HG02938 (cell line): ENCODE measurements around the gene CD4.

Experiments used
- ATAC-seq: cut with Tn5 transposase; IDR thresholded peaks from one replicate; pipeline ENCODE4 v1.9.1; 2021; ENCODE audit warnings: mild to moderate bottlenecking, moderate library complexity; ENCODE audit not compliant: unreplicated experiment

Gene CD4

GRCh38 chr12:6777386-6777785, 11.9 kb upstream of the CD4 start:
- ATAC-seq, result no peak

- no peak for ATAC-seq
These were observed 11.1 kb upstream of the CD4 start for GRCh38 chr12:6778217-6778573.

DNA sequence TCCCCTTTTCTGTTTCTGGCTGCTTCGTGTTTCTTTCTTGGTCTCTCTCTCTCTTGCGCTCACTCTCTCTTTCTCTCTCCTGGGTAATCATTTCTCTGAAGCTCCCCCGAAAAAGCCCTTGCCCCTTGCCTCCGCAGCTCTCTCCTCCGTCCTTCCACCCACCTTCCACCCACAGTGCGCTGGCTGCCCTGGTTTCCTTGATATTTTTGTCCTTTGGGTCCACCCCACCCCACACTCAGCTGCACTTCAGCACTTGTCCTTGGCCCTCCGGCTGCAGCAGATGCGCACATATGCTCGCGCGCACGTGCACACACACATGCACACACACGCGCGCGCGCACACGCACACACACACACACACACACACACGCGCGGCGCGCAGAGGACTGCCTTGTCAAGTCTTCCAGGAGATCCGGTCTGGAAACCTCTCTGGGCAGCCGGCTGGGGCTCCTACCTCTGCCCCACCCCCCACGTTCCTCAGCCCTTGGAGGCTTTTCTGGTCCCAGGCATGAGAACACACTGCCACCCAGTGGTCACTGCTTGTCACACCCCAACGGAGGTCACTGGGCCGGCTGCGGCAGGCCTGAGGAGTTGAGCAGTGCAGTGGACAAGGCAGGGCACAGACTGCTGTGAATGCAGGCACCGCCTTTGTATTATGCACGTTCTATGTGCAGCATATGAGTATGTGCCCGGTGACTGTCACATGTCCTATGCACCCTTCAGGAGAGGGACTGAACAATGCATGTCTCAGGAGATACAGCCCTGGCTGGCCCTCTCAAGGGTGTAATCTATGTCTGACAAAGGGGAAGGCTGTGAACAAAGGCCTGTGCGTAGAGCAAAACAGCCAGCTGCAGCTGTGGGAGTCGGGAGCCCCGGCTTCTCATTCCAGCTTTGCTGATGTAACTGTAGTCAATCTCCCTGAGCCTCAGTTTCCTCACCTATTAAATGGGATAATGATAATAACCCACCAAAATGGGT, 10.5 kb upstream of the CD4 start:
- no peak for ATAC-seq

GRCh38 chr12:6779708-6780432, 9.5 kb upstream of the CD4 start:
- ATAC-seq, result no peak

- no peak for ATAC-seq
These were observed 8.8 kb upstream of the CD4 start for GRCh38 chr12:6780573-6780972.

DNA sequence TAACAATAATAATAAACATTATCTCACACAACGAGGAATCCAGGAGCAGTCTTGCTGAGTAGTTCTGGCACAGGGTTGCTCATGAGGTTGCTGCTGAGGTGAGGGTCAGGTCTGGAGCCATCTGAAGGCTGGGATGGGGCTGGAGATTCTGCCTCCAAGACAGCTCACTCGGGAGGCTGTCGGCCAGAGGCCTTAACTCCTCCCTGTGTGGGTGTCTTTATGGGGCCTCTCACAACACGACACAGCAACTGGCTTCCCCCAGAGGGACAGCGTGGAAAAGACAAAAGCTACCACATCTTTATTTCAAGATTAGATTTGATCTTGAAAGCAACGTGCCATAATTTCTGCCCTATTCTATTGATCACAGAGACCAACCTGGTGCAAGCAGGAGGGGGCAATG, 7.2 kb upstream of the CD4 start:
- no peak for ATAC-seq

DNA sequence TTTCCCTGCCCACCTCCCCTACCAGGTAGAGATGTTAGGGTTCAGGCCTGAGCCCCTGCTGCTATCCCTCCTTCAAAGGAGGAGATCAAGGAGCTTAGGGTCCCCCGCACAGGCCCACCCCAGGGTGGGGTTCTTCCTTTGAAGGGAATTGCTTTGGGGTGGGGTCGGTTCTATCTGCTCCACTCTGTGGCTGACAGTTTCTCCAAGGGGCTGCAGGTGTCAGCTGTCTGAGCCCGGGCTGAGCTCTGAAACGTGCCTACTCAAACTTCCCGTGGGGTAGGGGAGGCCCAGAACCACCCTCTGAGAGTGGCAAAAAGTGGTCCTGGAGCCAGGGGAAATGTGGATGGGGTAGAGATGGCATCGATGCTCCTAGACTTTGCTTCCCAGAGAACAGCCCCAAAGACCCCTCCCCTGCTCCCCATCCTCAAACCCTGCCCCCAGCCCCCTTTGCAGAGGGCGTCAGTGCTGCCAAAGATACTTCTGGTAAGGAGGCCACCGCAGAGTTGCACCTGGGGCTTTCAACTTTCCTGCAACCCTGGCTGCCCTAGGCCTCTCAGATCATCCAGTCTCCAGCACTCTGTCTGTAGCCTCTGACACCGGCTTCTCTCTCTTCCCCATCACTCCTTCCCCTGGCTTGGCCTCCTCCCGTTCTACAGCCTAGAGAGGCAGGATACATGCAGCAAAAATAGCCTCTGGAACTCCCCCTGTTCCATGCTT, 6.3 kb upstream of the CD4 start:
- no peak for ATAC-seq

DNA sequence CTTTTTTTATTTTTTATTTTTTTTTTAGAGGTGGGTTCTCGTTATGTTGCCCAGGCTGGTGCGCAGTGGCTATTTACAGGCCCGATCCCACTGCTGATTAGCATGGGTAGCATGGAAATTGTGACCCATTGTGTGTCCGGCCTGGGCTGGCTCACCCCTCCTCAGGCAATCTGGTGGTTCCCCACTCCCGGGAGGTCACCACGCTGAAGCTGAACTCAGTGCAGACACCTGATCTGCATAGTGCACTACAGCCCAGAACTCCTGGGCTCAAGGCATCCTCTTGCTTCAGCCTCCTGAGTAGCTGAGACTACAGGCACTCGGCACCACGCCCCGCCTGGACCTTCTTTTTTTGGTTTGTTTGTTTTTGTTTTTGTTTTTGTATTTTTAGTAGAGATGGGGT, 5.5 kb upstream of the CD4 start:
- no peak for ATAC-seq

DNA sequence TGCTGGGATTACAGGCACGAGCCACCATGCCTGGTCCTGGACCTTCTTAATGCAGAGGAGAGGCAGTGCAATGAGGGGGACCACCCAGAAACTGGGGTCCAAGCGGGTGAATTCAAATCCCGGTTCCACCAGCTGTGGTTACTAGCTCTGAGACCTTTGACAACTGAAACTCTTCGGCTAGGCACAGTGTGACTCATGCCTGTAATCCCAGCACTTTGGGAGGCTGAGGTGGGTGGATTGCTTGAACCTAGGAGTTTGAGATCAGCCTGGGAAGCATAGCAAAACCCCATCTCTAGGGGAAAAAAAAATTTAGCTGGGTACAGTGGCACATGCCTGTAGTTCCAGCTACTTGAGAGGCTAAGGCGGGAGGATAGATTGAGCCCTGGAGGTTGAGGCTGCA, 5.0 kb upstream of the CD4 start:
- ATAC-seq, result no peak

DNA sequence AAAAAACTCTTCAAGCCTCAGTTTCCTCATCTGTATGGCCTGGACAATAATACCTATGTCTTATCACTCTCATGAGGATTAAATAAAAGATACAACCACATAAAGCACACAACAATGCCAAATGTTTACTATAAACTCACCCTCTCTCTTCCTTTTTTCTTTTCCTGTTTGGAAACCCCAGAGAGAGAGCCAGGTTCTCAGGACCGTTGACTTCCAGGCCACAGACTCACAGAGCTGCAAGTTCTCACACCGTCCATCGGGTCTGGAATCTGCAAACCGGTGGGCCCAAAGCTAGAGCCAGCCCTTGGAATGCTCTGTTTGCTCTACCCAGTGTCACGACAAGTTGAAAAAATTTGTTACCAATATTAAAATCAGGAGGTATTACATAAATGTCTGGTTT, 4.6 kb upstream of the CD4 start:
- ATAC-seq, result no peak

DNA sequence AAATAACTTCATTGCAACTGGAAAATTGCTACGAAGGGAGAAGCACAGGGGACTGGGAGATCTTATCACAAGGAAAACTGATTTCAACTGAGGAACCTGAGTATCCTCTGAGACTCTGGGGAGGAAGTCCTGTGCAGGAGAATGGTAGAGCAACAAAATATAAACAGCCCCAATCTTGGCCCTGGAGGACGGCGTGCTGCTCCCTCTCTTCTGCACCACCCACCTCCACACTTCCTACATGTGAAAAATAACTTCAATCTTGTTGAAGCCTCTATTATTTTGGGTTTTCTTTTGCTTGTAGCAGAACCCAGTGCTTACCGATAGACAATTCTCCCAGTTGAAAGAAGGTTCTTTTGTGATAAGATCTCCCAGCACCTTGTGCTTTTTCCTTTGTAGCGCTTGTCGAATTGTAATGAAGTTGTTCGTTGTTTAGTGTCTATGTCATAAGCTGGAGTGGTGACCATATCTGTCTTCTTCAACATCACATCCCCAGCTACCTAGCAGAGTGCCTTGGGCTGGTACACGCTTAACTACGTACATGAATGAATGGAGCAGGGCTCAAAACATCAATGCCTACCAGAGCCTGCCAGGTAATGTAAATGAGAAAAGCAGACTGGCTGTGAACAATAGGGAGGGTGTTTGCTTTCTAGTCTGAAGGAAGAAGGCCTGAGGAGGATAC, 2.8 kb upstream of the CD4 start:
- no peak for ATAC-seq

DNA sequence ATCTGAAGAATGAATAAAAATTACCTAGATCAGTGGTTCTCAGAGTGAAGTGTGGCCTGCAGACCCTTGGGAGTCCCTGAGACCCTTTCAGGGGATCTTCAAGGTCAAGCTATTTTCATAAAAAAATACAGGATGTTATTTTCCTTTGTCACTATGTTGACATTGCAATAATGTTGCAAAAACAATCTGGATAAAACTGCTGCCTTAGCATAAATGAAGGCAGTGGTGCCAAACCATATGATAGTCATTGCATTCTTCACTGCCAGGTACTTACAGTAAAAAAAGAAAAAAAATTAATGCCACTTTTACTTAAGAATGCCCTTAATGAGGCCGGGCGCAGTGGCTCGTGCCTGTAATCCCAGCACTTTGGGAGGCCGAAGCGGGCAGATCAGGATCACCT, 2.0 kb upstream of the CD4 start:
- no peak for ATAC-seq

- ATAC-seq, result no peak
These were observed 1.3 kb downstream of the CD4 start for GRCh38 chr12:6790496-6791150.

DNA sequence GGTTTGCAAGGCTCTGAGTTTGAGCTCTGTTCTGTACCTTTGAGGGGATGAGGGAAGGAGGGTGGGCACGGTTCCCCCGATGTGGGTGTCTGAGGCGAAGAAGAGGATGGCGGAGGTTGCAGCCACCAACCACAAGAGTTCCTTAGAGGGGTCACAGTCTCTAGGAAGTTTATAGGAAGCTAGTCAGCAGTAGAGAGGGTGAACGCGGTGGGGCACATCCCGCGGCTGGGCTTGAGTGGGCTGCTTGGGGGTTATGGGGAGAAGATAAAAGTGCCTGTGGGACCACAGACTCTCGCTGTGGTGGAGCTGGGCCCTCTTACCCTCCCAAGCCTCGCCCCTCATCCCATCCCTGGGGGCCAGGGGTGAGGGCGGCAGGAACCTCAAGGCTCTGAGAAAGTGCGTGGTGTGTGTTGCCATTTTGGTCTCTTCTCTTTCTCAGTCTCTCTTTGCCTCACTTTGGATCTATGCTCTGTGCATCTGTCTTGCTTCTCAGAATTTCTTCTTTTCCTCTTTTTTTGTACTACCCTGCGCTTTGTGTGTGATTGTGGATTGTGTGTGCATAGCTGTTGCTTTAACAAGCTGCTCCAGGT, 2.7 kb downstream of the CD4 start:
- ATAC-seq, result no peak

- ATAC-seq, result no peak
These were observed 3.3 kb downstream of the CD4 start for GRCh38 chr12:6792522-6793201.

- ATAC-seq, result no peak
These were observed 5.8 kb downstream of the CD4 start for GRCh38 chr12:6795088-6795487.

DNA sequence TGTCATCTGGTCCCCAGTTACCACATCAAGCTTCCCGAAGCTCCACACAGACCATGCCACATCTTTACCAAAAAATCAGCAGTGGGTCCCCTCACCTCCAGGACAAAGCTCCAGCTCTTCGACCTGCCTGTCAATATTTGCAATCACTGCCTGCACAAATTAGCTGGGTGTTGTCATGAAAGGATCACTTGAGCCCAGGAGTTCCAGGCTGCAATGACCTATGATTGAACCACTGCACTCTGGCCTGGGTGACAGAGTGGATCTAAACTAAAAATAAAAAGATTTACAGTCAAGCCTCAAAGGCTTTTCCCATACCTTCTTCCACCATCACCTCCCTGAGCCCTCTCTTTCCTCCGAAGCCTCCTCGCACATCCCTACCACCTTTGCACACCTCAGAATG, 7.2 kb downstream of the CD4 start:
- ATAC-seq, result no peak

- no peak for ATAC-seq
These were observed 9.8 kb downstream of the CD4 start for GRCh38 chr12:6799147-6799546.

DNA sequence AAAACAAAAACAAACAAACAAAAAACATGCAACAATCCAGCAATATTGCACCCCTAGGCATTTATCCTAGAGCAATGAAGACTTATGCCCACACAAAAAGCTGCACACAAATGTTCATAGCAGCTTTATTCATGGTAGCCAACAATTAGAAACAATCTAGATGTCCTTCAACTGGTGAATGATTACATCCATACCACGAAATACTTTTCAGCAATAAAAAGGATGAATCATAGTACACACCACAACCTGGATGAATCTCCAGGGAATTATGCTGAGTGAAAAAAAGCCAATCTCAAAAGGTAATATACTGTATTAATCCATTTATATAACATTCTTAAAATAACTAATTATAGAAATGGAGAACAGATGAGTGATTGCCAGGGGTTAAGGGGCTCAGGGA, 17.8 kb downstream of the CD4 start:
- ATAC-seq, result no peak

GRCh38 chr12:6809056-6809455, 19.7 kb downstream of the CD4 start:
- ATAC-seq, result no peak
